ENCODE measurements around the gene RPTOR. TPM values are rescaled to one million over a fixed set of nuclear protein-coding genes. Genes with fewer than 3 reads are reported as not detected.
"Not testable (repeated sequence)": the region's sequence is repeated elsewhere in the genome, so short reads cannot be mapped to it uniquely, and the experiment has no call there.

Gene RPTOR
- total and polyA plus RNA-seq, 2 donors (not counting 3 experiments of a cell fraction or from before 2014, with no cell fraction given) = 10.7 to 41.8 TPM

DNA sequence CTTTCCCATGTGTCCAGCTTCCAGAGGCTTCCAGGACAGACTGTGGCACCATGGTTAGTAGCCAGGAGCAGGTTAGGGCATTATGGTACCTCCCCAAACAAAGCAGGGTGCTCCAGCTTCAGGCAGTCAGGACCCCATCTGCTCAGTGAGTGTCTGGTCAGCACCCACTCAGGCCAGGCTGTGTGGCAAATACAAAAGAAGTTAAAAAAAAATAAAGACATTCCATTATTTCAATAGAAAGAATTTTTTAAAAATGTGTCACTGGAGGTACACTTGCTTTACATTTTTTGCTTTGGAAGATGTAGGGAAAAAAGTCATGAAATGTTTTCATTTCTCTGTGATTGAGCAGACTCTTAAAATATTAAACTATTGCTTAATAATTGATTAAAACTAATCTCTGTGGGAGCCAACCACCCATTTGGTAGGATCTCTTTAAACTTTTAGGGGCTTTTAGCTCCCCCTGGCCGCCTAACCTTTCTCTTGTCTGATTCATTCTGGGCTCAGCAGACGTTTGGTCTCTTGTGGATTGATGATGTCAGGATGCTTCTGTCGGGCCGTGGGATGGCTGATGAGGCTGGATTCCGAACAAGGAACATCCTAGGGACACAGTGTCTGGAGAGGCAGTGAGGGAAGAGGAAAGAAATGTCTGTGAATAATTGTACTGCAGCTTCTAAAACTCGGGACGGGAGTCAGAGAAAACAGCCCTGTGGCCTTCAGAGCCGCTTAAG lies 39.8 kb upstream of the RPTOR start:
- TF ChIP-seq FOS (IDR thresholded peaks at IDR 0.05; ENCODE audit: borderline replicate concordance, insufficient read depth, low read length) (no peak), JUN (IDR thresholded peaks at IDR 0.05; ENCODE audit: borderline replicate concordance, insufficient read depth, insufficient read length, low read depth) (no peak), POLR2A (IDR thresholded peaks at IDR 0.05; ENCODE audit: low read depth, low read length) (no peak)
- ChIA-PET CTCF (interaction anchor here (0.6 kb wide), 1 partner anchor 70 kb away, joined by 4 read pairs; no protein-coding TSS in a partner anchor), POLR2A (no interaction called here)
- DNase-seq (ENCODE audit: low read depth, low spot score) = no peak
- intact Hi-C loops (cut with micrococcal nuclease) = no loop called here
- Histone ChIP-seq H3K27ac (ENCODE audit: insufficient read depth, low read depth, low read length) (no peak overlapping the region), H3K27me3 (ENCODE audit: control insufficient read depth in 2 of 2, insufficient read depth in 2 of 2, low read length in 2 of 2) (peaks cover 3 to 9% of the 10 kb centered on the region in 2 experiments), H3K9me1 (replicated peaks; ENCODE audit: control insufficient read depth, extremely low read depth, insufficient read depth, low read length) (no peaks in the 10 kb centered on the region), H4K20me1 (replicated peaks; ENCODE audit: control insufficient read depth, extremely low read depth, insufficient read depth, low read length) (no peaks in the 10 kb centered on the region), H3K4me1 (ENCODE audit: control insufficient read depth, extremely low read depth, insufficient read depth, low read length) (no peaks in the 10 kb centered on the region), H2AFZ (ENCODE audit: low read depth, low read length) (no peak overlapping the region), H3K9me3 (replicated peaks; ENCODE audit: control insufficient read depth, insufficient read depth, low read length) (no peaks in the 10 kb centered on the region), H3K79me2 (ENCODE audit: control insufficient read depth, insufficient read depth, low read length) (no peaks in the 10 kb centered on the region), H3K4me3 (replicated peaks in 1 of 3; ENCODE audit: insufficient read depth in 1 of 3, low read depth in 1 of 3, low read length in 3 of 3) (no peak overlapping the region), H3K9ac (replicated peaks; ENCODE audit: extremely low read depth, insufficient read depth, low read length) (no peak overlapping the region), H3K4me2 (ENCODE audit: insufficient read depth, low read length) (no peak overlapping the region), H3K36me3 (ENCODE audit: control insufficient read depth in 2 of 2, extremely low read depth in 1 of 2, insufficient read depth in 2 of 2, low read length in 2 of 2) (no peaks in the 10 kb centered on the region)
- dilution Hi-C loops (cut with MboI; ENCODE audit: extremely low pct_ligation_motif_present, low sequenced_read_pairs) = no loop called here
- no TSS peak for BruUV-seq (replicated peaks)
- FAIRE-seq = no peak

DNA sequence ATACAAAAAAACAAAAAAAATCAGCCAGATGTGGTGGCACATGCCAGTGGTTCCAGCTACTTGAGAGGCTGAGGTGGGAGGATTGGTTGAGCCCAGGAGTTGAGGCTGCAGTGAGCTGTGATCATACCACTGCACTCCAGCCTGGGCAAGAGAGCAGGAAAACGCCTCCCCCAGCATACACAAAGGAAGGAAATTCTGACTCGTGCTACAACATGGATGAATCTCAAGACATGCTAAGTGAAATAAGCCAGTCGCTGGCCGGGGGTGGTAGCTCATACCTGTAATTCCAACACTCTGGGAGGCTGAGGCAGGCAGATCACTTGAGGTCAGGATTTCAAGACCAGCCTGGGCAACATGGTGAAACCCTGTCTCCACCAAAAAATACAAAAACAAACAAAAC lies 37.5 kb upstream of the RPTOR start:
- peak; percentile 13 for DNase-seq (ENCODE audit: low read depth, low spot score)
- H3K4me2 ChIP-seq (ENCODE audit: insufficient read depth, low read length); H3K9me1 ChIP-seq (replicated peaks; ENCODE audit: control insufficient read depth, extremely low read depth, insufficient read depth, low read length); H3K4me1 ChIP-seq (ENCODE audit: control insufficient read depth, extremely low read depth, insufficient read depth, low read length); H3K79me2 ChIP-seq (ENCODE audit: control insufficient read depth, insufficient read depth, low read length); H3K9me3 ChIP-seq (replicated peaks; ENCODE audit: control insufficient read depth, insufficient read depth, low read length); intact Hi-C loops (cut with micrococcal nuclease); H3K27ac ChIP-seq (ENCODE audit: insufficient read depth, low read depth, low read length); H3K36me3 ChIP-seq (ENCODE audit: control insufficient read depth in 2 of 2, extremely low read depth in 1 of 2, insufficient read depth in 2 of 2, low read length in 2 of 2); CTCF ChIA-PET; H2AFZ ChIP-seq (ENCODE audit: low read depth, low read length); BruUV-seq (replicated peaks); dilution Hi-C loops (cut with MboI; ENCODE audit: extremely low pct_ligation_motif_present, low sequenced_read_pairs); H4K20me1 ChIP-seq (replicated peaks; ENCODE audit: control insufficient read depth, extremely low read depth, insufficient read depth, low read length); POLR2A ChIA-PET; H3K9ac ChIP-seq (replicated peaks; ENCODE audit: extremely low read depth, insufficient read depth, low read length); H3K4me3 ChIP-seq (replicated peaks in 1 of 3; ENCODE audit: insufficient read depth in 1 of 3, low read depth in 1 of 3, low read length in 3 of 3): not testable (repeated sequence)
- peaks cover 3 to 12% of the 10 kb centered on the region in 2 experiments for H3K27me3 ChIP-seq (ENCODE audit: control insufficient read depth in 2 of 2, insufficient read depth in 2 of 2, low read length in 2 of 2)
- FAIRE-seq = peak; percentile 79

Measured in endothelial cell of umbilical vein (primary cell).